Measurements from ENCODE around the gene DHTKD1.
"Not testable (repeated sequence)": the region's sequence is repeated elsewhere in the genome, so short reads cannot be mapped to it uniquely, and the experiment has no call there.

The DHTKD1 gene

DNA sequence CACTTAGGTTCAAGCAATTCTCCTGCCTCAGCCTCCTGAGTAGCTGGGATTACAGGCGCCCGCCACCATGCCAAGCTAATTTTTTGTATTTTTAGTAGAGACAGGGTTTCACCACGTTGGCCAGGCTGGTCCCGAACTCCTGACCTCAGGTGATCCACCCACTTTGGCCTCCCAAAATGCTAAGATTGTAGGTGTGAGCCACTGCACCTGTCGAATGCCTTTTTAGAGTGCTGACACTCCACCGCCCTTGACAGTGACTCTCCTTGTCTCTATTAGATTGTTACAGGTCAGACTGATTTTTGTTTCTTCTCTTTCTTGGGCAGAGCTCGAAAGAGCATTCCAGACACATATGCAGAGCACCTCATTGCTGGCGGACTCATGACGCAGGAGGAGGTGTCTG, 28.6 kb downstream of the DHTKD1 start:
- whole genome bisulfite sequencing, 2 experiments: 92 to 94% methylated on average over 9 of the region's 9 CpGs
- not testable (repeated sequence) for H3K4me1 ChIP-seq (ENCODE audit: control insufficient read depth, insufficient read depth, low read length); H3K4me3 ChIP-seq (ENCODE audit: insufficient read depth, low read depth, low read length); H3K27ac ChIP-seq (ENCODE audit: insufficient read depth, low read depth, low read length, poor library complexity, severe bottlenecking); H3K27me3 ChIP-seq (ENCODE audit: control insufficient read depth, insufficient read depth, low read length, poor library complexity, severe bottlenecking); H3K9me3 ChIP-seq (ENCODE audit: control insufficient read depth, low read length)
- H3K36me3 ChIP-seq (ENCODE audit: control insufficient read depth, insufficient read depth, low read length): peaks cover 30% of the 10 kb centered on the region

DNA sequence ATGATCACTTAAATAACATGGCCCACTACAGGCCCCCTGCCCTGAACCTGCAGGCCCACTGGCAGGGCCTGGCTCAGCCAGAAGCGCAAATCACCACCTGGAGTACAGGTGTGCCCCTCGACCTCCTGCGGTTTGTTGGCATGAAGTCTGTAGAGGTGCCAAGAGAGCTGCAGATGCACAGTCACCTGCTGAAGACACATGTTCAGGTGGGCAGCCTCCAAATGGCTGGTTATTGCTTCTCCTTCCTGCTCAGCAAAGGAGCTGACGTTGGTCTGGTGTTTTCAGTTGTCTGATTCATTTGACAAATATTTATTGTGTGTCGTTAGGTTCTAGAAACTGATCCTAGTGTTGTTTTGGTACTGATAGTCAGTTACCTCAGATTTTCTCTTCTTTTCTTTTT, 29.0 kb downstream of the DHTKD1 start:
- WGBS, 2 experiments: 90 to 96% methylated on average over 4 to 5 of the region's 5 CpGs
- Histone ChIP-seq H3K36me3 (ENCODE audit: control insufficient read depth, insufficient read depth, low read length) (peaks cover 30% of the 10 kb centered on the region), H3K4me3 (ENCODE audit: insufficient read depth, low read depth, low read length) (no peak overlapping the region), H3K9me3 (ENCODE audit: control insufficient read depth, low read length) (no peaks in the 10 kb centered on the region), H3K27ac (ENCODE audit: insufficient read depth, low read depth, low read length, poor library complexity, severe bottlenecking) (no peak overlapping the region), H3K27me3 (ENCODE audit: control insufficient read depth, insufficient read depth, low read length, poor library complexity, severe bottlenecking) (no peaks in the 10 kb centered on the region), H3K4me1 (ENCODE audit: control insufficient read depth, insufficient read depth, low read length) (no peaks in the 10 kb centered on the region)

DNA sequence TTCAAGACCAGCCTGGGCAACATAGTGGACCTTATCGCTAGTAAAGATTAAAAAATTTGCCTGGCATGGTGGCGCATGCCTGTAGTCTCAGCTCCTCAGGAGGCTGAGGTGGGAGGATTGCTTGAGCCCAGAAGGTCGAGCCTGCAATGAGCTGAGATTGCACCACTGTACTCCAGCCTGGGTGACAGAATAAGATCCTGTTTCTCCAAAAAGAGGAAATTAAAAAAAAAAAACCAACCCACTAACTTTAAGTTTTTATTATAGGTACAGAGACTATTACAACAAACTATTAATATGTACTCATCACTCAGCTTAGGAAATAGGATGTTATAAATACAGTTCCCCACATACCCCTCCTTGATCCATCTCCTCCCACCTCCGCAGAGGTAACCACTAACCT, 30.2 kb downstream of the DHTKD1 start:
- Histone ChIP-seq H3K36me3 (ENCODE audit: control insufficient read depth, insufficient read depth, low read length) (peaks cover 27% of the 10 kb centered on the region), H3K27me3 (ENCODE audit: control insufficient read depth, insufficient read depth, low read length, poor library complexity, severe bottlenecking) (no peaks in the 10 kb centered on the region), H3K9me3 (ENCODE audit: control insufficient read depth, low read length) (no peaks in the 10 kb centered on the region), H3K27ac (ENCODE audit: insufficient read depth, low read depth, low read length, poor library complexity, severe bottlenecking) (no peak overlapping the region), H3K4me3 (ENCODE audit: insufficient read depth, low read depth, low read length) (no peak overlapping the region), H3K4me1 (ENCODE audit: control insufficient read depth, insufficient read depth, low read length) (no peaks in the 10 kb centered on the region)
- WGBS, 2 experiments: 92 to 96% methylated on average over 3 to 4 of the region's 4 CpGs

DNA sequence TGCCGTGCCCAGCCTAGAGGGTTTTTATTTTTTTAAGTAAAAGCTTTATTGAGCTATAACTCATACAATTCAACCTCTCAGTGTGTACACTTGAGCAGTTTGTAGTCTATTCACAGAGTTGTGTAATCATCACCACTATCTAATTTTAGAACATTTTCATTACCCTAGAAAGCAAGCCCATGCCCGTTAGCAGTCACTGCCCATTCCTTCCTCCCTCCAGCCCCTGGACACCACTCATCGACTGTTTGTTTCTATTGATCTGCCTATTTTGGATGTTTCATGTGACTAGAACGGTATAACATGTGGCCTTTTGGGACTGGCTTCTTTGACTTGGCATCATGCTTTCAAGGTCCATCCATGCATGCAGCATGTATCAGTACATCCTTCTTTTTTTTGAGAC, 35.0 kb downstream of the DHTKD1 start:
- H3K36me3 ChIP-seq (ENCODE audit: control insufficient read depth, insufficient read depth, low read length): peaks cover 26% of the 10 kb centered on the region
- H3K4me3 ChIP-seq (ENCODE audit: insufficient read depth, low read depth, low read length): no peak overlapping the region
- H3K4me1 ChIP-seq (ENCODE audit: control insufficient read depth, insufficient read depth, low read length): no peaks in the 10 kb centered on the region
- H3K9me3 ChIP-seq (ENCODE audit: control insufficient read depth, low read length): no peaks in the 10 kb centered on the region
- 96 to 98% methylated on average over 3 to 4 of the region's 4 CpGs for WGBS, 2 experiments
- H3K27me3 ChIP-seq (ENCODE audit: control insufficient read depth, insufficient read depth, low read length, poor library complexity, severe bottlenecking): no peaks in the 10 kb centered on the region
- H3K27ac ChIP-seq (ENCODE audit: insufficient read depth, low read depth, low read length, poor library complexity, severe bottlenecking): no peak overlapping the region

DNA sequence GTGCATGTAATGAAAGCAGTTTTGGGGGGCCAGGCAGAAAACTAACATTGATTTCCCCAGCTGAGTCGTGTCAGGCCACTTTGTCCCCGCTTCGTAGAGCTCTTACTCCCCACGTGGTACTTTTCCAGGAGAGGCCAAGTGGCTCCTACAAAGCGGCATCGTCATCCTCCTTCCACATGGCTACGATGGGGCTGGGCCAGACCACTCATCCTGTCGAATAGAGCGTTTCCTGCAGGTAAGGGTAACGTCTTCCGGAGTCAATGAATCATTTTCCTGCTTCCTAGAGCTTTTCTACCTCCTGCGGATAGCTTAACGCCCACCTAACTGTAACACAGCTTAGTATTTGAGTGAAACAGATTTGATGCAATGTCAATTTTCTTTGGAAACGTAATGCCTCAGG, 39.0 kb downstream of the DHTKD1 start:
- Histone ChIP-seq H3K4me3 (ENCODE audit: insufficient read depth, low read depth, low read length) (no peak overlapping the region), H3K36me3 (ENCODE audit: control insufficient read depth, insufficient read depth, low read length) (peaks cover 28% of the 10 kb centered on the region), H3K4me1 (ENCODE audit: control insufficient read depth, insufficient read depth, low read length) (no peaks in the 10 kb centered on the region), H3K27ac (ENCODE audit: insufficient read depth, low read depth, low read length, poor library complexity, severe bottlenecking) (no peak overlapping the region), H3K27me3 (ENCODE audit: control insufficient read depth, insufficient read depth, low read length, poor library complexity, severe bottlenecking) (no peaks in the 10 kb centered on the region), H3K9me3 (ENCODE audit: control insufficient read depth, low read length) (no peaks in the 10 kb centered on the region)
- 88% methylated on average over 14 of the region's 14 CpGs for WGBS, 2 experiments

DNA sequence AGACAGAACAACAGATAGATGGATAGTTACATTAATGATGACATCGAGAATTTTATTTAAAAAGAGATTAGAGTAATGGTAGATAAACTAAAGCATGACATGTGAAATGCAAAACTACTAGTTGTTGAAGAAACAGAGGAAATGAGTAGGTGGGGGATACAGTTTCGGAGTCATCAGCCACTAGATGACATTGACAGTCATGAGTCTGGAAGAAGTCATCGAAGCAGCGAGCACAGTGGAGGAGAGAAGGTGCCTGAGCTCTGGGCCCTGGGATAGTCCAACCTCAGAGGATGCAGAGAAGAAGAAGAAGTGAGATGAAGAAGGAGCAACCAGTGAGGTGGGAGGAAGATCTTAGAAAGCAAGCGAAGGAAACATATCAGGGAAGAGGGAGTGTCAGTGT, 40.5 kb downstream of the DHTKD1 start:
- Histone ChIP-seq H3K9me3 (ENCODE audit: control insufficient read depth, low read length) (no peaks in the 10 kb centered on the region), H3K27me3 (ENCODE audit: control insufficient read depth, insufficient read depth, low read length, poor library complexity, severe bottlenecking) (no peaks in the 10 kb centered on the region), H3K4me3 (ENCODE audit: insufficient read depth, low read depth, low read length) (no peak overlapping the region), H3K36me3 (ENCODE audit: control insufficient read depth, insufficient read depth, low read length) (peaks cover 24% of the 10 kb centered on the region), H3K4me1 (ENCODE audit: control insufficient read depth, insufficient read depth, low read length) (no peaks in the 10 kb centered on the region), H3K27ac (ENCODE audit: insufficient read depth, low read depth, low read length, poor library complexity, severe bottlenecking) (no peak overlapping the region)
- 96% methylated on average over 5 of the region's 5 CpGs for WGBS, 2 experiments

DNA sequence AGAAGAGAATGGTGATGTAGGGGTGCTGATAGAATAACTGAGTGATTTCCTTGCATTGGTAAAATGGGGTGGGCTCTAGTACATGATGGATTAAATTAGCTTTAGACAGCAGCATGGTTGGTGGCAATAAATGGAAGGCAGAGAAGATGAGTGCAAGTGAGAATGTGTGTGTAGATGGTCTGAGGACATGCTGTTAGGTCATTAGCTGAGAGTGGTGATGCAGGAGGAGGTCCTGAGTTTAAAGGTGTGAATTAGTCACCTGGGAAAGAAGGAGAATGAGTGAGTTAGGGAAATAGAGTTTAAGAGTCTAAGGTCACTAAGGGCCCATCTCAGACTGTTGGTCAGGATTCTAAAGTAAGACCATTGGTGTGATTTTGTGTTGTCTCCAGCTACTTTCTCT, 42.8 kb downstream of the DHTKD1 start:
- H3K4me3 ChIP-seq (ENCODE audit: insufficient read depth, low read depth, low read length): no peak overlapping the region
- H3K36me3 ChIP-seq (ENCODE audit: control insufficient read depth, insufficient read depth, low read length): peaks cover 16% of the 10 kb centered on the region
- no peaks in the 10 kb centered on the region for H3K4me1 ChIP-seq (ENCODE audit: control insufficient read depth, insufficient read depth, low read length)
- H3K27ac ChIP-seq (ENCODE audit: insufficient read depth, low read depth, low read length, poor library complexity, severe bottlenecking): no peak overlapping the region
- H3K9me3 ChIP-seq (ENCODE audit: control insufficient read depth, low read length): no peaks in the 10 kb centered on the region
- H3K27me3 ChIP-seq (ENCODE audit: control insufficient read depth, insufficient read depth, low read length, poor library complexity, severe bottlenecking): no peaks in the 10 kb centered on the region

DNA sequence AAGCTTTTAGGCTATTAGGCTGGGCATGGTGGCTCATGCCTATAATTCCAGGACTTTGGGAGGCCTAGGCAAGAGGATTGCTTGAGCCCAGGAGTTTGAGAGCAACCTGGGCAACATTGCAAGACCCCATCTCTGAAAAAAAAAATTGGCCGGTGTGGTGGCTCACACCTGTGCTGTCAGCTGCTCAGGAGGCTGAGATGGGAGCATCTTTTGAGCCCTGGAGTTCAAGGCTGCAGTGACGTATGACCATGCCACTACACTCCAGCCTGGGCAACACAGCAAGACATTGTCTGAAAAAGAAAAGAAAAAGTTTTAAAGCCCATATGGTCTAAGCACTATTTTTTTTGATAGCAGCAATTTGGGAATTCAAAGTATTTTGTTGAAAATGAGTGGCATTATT, 44.9 kb downstream of the DHTKD1 start:
- whole genome bisulfite sequencing, 2 experiments: 91 to 95% methylated on average over 2 of the region's 2 CpGs
- no peaks in the 10 kb centered on the region for H3K9me3 ChIP-seq (ENCODE audit: control insufficient read depth, low read length)
- H3K4me3 ChIP-seq (ENCODE audit: insufficient read depth, low read depth, low read length): no peak overlapping the region
- no peak overlapping the region for H3K27ac ChIP-seq (ENCODE audit: insufficient read depth, low read depth, low read length, poor library complexity, severe bottlenecking)
- no peaks in the 10 kb centered on the region for H3K4me1 ChIP-seq (ENCODE audit: control insufficient read depth, insufficient read depth, low read length)
- no peaks in the 10 kb centered on the region for H3K27me3 ChIP-seq (ENCODE audit: control insufficient read depth, insufficient read depth, low read length, poor library complexity, severe bottlenecking)
- peaks cover 14% of the 10 kb centered on the region for H3K36me3 ChIP-seq (ENCODE audit: control insufficient read depth, insufficient read depth, low read length)

DNA sequence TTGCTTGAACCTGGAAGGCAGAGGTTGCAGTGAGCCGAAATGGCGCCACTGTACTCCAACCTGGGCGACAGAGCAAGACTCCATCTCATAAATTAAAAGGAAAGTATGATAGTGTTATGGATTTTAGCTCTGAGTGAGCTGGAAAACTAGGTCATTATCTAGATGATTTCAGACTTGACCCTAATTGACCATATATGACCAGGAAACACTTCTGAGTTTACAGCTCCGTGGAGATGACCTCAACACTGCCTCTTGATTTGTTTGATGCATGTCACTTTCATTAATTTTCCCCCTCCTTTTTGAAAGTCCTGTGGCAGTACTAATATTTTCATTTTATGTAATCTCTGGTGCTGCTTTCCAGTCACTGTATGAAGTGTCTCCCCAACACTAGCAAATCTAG, 52.9 kb downstream of the DHTKD1 start:
- H3K27ac ChIP-seq (ENCODE audit: insufficient read depth, low read depth, low read length, poor library complexity, severe bottlenecking): no peak overlapping the region
- H3K4me3 ChIP-seq (ENCODE audit: insufficient read depth, low read depth, low read length): no peak overlapping the region
- 93 to 95% methylated on average over 4 of the region's 4 CpGs for WGBS, 2 experiments
- H3K36me3 ChIP-seq (ENCODE audit: control insufficient read depth, insufficient read depth, low read length): peaks cover 24% of the 10 kb centered on the region
- H3K27me3 ChIP-seq (ENCODE audit: control insufficient read depth, insufficient read depth, low read length, poor library complexity, severe bottlenecking): no peaks in the 10 kb centered on the region
- no peaks in the 10 kb centered on the region for H3K9me3 ChIP-seq (ENCODE audit: control insufficient read depth, low read length)
- H3K4me1 ChIP-seq (ENCODE audit: control insufficient read depth, insufficient read depth, low read length): no peaks in the 10 kb centered on the region

DNA sequence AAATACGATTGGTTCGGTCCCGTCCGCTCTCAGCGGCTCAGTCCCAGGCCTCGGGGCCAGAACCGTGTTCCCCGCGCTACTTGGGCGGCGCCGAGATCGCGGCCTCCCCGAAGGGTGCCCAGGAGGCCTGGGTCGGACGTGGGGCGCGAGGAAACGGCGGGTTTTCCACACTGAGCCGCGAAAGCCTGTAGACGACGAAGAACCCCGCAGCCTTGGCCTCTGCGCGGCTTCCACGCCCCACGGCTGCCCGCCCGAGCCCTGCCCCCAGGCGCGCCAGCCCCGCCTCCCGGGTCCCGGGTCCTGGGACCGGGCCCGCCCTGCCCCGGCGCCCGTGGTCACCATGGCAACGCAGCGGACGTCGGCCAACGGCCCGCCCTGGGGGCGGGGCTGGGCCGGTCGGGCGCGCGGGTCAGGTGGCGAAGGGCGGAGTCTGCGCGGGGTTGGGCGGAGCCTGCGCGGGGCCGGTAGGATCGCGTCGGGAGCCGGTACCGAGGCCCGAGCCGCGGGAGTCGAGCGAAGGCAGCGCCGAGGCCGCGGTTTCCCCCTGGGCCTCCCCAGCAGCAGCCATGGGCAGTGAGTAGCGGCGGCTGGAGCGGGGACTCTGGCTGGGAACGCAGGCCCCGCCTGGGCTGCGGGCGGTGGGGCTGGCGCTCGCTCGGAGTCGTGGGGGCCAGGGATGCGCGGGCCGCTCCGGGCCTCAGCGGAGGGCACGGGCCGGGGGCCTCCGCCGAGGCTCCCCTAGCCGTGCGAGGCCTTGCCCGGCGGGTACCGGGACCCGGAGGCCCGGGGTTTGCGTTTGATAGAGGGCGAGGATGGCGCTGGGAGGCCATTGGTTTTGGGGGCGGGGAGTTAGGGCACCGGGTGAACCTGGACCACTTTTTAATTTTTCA, 60.7 kb downstream of the DHTKD1 start, which contains the start of gene SEC61A2:
TSS of gene SEC61A2 (plus strand) at position 456 of the 890 bp plus-strand sequence. CDS start at position 567, 111 bp downstream.
- peaks cover 4% of the 10 kb centered on the region for H3K4me1 ChIP-seq (ENCODE audit: control insufficient read depth, insufficient read depth, low read length)
- WGBS, 2 experiments: 0 to 1% methylated on average over 108 of the region's 108 CpGs
- H3K9me3 ChIP-seq (ENCODE audit: control insufficient read depth, low read length): no peaks in the 10 kb centered on the region
- H3K27me3 ChIP-seq (ENCODE audit: control insufficient read depth, insufficient read depth, low read length, poor library complexity, severe bottlenecking): no peaks in the 10 kb centered on the region
- H3K4me3 ChIP-seq (ENCODE audit: insufficient read depth, low read depth, low read length): peak within 1 kb of the TSS; percentile 92
- peak within 1 kb of the TSS; percentile 79 for H3K27ac ChIP-seq (ENCODE audit: insufficient read depth, low read depth, low read length, poor library complexity, severe bottlenecking)
- peaks cover 7% of the 10 kb centered on the region for H3K36me3 ChIP-seq (ENCODE audit: control insufficient read depth, insufficient read depth, low read length)
